ENCODE measurements around the gene FAM120B.
A peak's percentile ranks its signal among the peaks of the same experiment; 100 is the strongest.

The FAM120B gene

DNA sequence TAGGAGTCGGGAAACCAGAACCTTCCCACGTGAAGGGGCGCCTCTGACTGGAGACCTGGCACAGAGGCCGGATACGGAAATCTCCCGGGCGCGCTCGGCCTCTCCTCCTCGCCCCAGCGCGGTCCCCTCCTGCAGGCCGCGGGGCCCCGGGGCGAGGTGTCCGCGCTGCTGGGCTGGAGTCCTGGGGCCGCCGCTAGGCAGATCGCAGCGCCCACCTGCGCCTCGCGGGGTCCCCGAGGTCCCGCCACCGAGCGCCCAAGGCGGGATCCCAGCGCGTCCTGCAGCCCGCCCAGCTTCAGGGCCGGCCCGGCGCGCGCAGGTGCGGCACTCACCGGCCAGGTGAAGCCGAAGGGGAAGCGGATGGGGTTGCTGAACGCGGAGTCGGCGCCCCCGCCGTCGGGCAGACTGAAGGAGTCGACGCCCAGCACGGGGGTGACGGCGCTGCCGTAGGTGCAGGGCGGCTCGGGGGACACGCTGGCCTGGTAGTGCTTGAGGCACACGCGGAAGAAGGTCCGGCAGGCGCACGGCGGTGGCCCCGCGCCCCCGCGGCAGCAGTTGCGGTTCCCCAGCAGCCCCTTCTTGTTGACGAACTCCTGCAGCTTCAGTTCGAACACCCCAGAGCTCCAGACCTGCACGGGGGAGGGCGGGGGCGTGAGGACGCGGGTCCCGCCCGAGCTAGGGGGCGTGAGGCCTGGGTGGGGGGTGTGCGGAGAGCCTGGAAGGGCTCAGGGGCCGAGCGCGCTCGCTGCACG lies 17.2 kb upstream of the FAM120B start:
- TF ChIP-seq, protein P1, sequence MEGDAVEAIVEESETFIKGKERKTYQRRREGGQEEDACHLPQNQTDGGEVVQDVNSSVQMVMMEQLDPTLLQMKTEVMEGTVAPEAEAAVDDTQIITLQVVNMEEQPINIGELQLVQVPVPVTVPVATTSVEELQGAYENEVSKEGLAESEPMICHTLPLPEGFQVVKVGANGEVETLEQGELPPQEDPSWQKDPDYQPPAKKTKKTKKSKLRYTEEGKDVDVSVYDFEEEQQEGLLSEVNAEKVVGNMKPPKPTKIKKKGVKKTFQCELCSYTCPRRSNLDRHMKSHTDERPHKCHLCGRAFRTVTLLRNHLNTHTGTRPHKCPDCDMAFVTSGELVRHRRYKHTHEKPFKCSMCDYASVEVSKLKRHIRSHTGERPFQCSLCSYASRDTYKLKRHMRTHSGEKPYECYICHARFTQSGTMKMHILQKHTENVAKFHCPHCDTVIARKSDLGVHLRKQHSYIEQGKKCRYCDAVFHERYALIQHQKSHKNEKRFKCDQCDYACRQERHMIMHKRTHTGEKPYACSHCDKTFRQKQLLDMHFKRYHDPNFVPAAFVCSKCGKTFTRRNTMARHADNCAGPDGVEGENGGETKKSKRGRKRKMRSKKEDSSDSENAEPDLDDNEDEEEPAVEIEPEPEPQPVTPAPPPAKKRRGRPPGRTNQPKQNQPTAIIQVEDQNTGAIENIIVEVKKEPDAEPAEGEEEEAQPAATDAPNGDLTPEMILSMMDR (IDR thresholded peaks at IDR 0.05; ENCODE audit: control extremely low read depth, extremely low read depth, low read depth, missing control alignments): no peak
- POLR2A ChIA-PET: no interaction called here
- DNase-seq (ENCODE audit: extremely low spot score): no peak
- CTCF ChIA-PET: interaction anchor here (1.7 kb wide), 1 partner anchor 13 kb away, joined by 4 read pairs; no protein-coding TSS in a partner anchor

DNA sequence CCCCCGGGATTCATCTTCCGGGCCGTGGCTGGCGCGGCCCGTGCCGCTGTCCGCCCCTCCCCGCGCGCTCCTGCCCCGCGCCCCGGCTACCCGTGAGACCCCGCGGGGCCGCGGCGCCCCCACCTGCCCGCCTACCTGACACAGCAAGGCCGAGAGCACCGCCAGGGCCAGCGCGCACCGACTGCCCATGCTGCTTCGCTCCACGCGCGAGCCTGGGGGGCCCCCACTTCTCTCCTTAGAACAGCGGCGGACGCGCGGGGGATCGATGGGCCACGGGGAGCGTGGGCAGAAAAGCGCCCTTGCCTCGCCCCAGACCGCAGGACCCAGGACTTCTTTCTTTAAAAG lies 16.6 kb upstream of the FAM120B start:
- TF ChIP-seq, protein P1 (IDR thresholded peaks at IDR 0.05; ENCODE audit: control extremely low read depth, extremely low read depth, low read depth, missing control alignments): peak; percentile 12
- no peak for DNase-seq (ENCODE audit: extremely low spot score)
- ChIA-PET POLR2A (interaction anchor here (1.5 kb wide), 1 partner anchor 228 kb away, joined by 3 read pairs; no protein-coding TSS in a partner anchor), CTCF (interaction anchor here (1.7 kb wide), 1 partner anchor 13 kb away, joined by 4 read pairs; no protein-coding TSS in a partner anchor)

DNA sequence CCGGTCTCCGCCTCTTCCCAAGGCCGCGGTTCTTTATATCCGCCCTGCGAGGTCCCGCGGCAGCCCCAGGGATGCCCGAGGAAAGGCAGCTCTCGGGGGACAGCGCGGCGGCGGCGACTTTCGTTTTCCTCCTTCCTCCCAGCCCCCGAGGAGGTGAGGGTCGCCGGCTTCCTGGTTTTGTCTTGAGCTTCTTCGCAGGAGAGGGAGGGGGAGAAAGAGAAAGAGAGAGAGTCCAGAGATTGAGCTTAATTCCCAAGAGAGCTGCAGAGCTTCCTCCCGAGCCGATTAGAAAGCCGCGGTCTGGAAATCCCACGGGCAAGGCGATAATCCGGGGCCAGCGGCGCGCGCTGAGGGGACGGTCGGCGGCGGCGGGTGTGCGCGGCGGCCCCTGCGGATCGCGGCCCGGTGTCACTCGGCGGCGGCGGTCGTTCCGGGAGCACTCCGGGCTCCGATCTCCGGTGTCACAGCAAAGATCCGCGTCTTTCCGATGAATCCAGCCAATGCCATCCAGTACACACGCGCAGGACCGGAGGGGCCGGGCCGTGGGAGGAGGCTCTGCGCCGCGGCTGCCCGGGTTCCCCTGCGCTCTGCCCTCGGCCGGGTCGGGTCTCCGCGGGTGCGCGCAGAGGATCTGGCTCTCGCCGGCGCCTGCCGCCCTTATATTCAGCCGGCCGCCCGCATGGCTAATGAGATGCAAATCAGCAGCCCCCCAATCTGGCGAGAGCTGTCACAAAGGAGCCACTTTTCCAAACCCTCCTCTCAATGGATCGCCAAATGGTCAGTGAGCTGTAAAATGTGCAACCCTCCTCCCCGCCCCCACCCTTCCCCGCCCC lies 16.0 kb upstream of the FAM120B start, which contains the start of gene DLL1:
Gene DLL1 (minus strand): TSS at position 783 of the 833 bp plus-strand sequence. CDS start 939 bp downstream, outside the sequence.
- ChIA-PET CTCF (interaction anchor here (1.7 kb wide), 1 partner anchor 12 kb away, joined by 4 read pairs; no protein-coding TSS in a partner anchor), POLR2A (interaction anchor here (0.6 to 1.5 kb wide), 2 partner anchors 109 to 227 kb away, joined by 3 to 4 read pairs; no protein-coding TSS in a partner anchor)
- DNase-seq (ENCODE audit: extremely low spot score): peak; percentile 43
- TF ChIP-seq, protein P1 (IDR thresholded peaks at IDR 0.05; ENCODE audit: control extremely low read depth, extremely low read depth, low read depth, missing control alignments): no peak

DNA sequence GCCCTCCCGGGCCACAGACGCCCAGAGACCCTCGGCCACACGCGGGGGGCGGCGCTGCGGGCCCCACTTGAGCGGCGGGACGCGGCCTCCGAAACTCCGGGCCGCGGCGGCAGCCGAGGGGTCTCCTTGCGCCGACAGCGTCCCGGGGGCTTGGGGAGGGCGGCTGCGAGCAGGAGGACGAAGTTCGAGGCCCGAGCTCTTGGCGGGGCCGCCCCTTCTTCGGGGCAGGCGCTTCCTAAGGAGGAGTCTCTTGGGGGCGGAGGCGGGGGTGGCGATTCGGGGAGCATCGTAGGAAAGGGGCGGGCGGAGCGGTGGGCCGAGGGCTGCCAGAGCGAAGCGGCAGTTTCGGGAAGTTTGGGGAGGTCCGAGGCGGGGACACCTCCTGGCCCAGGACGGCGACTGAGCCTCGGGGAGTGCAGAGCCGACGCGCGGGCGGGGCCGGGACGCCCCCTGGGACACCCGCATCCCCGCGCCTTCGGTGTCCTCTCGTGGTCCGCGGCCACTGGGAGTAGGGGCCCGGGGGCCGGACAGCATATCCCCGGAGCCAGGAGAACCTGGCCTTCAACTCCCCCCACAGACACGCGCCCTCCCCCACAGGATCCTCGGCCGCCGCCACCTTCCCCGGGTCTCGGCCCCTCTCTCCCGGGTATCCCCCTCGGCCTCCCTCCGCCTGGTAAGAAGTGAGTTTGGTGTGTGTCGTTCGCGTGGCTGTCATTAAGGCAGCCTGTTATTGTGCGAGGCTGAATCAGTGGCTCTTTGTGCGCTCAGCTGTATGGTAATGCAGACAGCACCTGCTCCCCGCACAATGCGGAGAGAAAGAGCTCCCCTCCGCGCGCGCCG lies 15.1 kb upstream of the FAM120B start:
- ChIA-PET CTCF (interaction anchor here (0.9 to 1.7 kb wide), 7 partner anchors 11 to 501 kb away, joined by 3 to 7 read pairs (median 3); no protein-coding TSS in a partner anchor), POLR2A (interaction anchor here (0.6 to 1.5 kb wide), 2 partner anchors 110 to 226 kb away, joined by 3 to 4 read pairs; no protein-coding TSS in a partner anchor)
- TF ChIP-seq, protein P1 (IDR thresholded peaks at IDR 0.05; ENCODE audit: control extremely low read depth, extremely low read depth, low read depth, missing control alignments): peak; percentile 28
- DNase-seq (ENCODE audit: extremely low spot score): peak; percentile 61

DNA sequence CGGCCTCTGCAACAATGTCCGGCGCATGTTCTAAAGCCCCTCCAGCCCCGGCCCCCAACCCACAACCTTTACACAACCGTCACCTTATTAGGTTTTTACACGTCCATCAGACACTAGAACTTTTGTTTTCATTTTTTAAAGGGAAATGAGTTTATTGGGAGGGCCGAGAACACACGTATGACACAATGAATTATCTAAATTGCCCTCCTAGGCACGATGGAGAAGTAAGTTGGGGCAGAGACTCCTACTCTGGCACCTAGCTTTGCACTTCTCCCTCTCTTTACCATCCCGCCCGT lies 14.5 kb upstream of the FAM120B start:
- no peak for DNase-seq (ENCODE audit: extremely low spot score)
- POLR2A ChIA-PET: no interaction called here
- CTCF ChIA-PET: interaction anchor here (0.9 to 1.6 kb wide), 6 partner anchors 13 to 502 kb away, joined by 3 to 7 read pairs (median 3); no protein-coding TSS in a partner anchor

More for the DNA sequence above, 14.5 kb upstream of the FAM120B start:
- TF ChIP-seq, protein P1 (IDR thresholded peaks at IDR 0.05; ENCODE audit: control extremely low read depth, extremely low read depth, low read depth, missing control alignments): no peak
